HG02759 (cell line): ENCODE results near the gene WDR49.

ENCODE experiments used
- ATAC-seq: cut with Tn5 transposase; IDR thresholded peaks from one replicate; pipeline ENCODE4 v1.9.1; 2021; ENCODE audit warnings: mild to moderate bottlenecking, moderate library complexity; ENCODE audit not compliant: unreplicated experiment

Gene WDR49

DNA sequence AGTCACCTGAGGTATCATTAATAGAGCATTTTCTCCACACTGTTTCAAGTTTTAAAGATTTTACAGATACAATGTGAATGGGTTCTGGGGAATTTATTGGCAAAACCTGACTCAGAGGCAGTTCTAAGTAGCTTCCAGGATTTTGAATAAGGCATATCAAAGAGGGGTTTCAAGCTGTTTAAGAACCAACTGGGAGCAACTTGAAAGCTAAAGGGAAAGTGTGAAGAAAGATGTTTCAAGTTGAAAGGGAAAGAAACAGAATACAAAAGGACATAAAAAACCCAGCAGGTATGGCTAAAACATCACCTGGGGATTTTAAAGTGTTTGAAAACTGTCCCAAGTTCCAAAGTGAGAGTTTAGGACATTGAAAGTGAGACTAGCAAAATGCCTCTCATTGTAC is 162.1 kb downstream of the WDR49 start:
- no peak for ATAC-seq

DNA sequence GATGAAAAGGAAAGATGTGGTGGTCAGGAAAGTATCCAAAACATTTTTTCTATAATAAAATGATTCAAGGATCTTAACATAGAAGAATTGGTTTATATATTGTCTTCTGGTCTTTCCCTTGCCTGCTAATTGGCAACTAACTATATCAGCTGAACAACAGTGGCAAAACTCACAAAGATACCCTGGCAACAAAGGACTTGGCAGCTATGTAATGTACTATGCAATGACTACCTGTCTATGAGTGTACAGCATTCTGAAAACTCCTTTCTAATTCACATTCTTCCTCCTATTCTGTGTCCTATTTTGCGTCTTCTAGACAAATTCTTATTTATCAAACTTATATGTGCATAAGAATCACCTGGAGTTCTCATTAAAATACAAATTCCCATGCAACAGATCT is 164.2 kb downstream of the WDR49 start:
- no peak for ATAC-seq

DNA sequence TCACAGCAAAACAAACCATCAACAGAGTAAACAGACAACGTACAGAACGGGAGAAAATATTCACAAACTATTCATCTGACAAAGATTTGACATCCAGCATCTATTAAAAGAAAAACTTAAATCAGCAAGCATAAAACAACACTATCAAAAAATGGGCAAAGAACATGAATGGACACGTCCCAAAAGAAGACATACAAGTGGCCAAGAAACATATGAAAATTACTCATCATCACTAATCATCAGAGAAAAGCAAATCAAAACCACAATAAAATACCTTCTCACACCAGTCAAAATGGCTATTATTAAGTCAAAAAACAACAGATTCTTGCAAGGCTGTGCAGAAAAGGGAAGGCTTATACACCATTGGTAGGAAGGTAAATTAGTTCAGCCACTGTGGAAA is 166.2 kb downstream of the WDR49 start:
- ATAC-seq = no peak

DNA sequence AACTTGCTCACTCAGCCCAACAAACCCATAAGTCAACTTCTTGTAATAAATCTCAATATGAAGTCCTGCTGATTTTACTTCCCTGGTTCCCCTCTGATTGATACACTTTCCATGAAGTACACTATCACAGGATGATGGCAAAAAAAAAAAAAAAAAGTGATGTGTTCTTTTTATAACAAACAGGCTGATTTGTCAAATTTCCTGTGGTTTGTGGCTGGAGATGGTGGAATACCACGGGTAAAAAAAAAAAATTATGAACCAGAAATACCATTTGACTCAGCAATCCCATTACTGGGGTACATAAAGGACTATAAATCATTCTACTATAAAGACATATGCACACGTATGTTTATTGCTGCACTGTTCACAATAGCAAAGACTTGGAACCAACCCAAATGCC is 169.2 kb downstream of the WDR49 start:
- ATAC-seq = no peak

DNA sequence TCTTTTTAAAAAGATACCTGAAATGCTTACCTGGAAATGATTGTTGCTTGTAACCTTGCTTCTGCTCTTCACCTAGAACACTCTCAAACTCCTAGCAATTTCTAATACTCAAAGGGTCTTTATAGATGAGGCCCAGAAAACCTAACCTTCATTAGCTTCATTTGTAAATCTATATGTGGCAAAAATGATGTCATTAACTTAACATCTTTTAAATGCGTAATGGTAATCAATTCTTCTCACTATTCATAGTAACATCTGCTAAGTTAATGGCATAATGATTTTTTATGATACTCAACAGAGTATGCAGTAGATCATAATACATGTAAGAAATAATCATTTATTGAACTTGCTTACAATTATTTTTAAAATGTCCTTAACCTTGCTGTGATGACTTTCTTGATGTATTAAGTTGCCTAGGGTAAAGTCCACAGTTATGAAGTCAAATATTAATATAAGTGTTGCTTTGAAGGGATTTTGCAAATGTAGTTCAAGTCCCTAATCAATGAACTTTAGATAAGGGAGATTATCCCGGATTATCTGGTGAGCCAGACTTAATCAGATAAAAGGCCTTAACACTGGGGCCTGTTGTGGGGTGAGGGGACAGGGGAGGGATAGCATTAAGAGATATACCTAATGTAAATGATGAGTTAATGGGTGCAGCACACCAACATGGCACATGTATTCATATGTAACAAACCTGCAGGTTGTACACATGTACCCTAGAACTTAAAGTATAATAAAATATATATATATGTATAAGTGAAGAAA is 169.8 kb downstream of the WDR49 start:
- no peak for ATAC-seq

DNA sequence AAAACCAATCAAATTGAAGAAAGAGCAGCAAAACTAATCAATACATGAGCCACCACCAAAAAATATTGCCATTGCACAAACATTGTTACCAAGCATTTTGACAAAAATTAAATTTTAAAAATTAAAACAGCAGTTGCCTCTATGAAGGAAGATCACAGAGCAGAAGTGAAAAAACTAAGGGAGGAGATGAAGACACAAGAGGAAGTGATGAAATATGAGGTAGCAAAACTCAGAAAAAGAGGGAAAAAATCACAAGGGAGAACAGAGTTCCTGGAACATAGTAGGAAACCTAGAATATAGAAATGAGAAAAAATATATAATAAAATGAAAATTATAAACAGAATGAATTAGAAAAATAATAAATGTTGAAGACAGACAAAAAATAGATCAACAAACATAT is 172.6 kb downstream of the WDR49 start:
- no peak for ATAC-seq

DNA sequence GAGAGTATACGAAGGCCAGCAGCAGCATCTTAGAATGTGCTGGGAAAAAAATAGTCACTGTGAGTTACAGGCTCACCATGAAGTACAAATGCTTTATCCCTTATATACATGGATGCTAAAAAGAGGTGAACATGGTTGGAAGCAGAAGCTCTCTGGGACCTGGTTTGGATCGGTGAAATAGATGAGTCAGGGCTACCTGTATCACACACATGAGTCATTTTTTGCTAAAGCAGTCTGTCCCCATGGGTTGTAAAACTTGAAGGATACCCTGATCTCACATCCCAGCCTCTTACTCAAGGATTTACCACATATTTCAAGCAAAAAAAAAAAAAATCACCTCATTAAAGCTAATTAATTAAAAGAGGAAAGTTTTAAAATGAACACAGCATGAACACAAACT is 173.0 kb downstream of the WDR49 start:
- ATAC-seq = no peak

DNA sequence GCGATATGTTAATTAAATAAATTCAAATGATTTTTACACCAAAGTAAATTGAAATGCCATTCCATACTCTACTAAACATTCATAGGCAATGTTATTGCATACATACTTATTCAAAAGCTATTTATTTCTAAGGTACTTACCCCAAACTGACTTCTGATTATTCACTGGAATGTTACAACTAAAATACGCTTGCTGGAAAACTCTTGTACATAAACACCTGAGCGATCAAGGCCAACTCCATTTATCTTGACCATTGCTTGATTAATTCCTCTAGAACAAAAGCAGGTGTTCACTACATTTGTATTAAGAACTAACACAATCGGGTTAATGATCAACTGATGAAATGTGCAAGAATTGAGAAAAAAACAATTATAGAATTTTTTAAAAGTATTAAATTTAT is 179.9 kb downstream of the WDR49 start, which contains the start of gene SERPINI2:
Gene SERPINI2, minus strand, starts transcription at position 180 of the 400 bp plus-strand sequence. CDS start 2,208 bp downstream, outside the sequence.
- ATAC-seq = no peak

DNA sequence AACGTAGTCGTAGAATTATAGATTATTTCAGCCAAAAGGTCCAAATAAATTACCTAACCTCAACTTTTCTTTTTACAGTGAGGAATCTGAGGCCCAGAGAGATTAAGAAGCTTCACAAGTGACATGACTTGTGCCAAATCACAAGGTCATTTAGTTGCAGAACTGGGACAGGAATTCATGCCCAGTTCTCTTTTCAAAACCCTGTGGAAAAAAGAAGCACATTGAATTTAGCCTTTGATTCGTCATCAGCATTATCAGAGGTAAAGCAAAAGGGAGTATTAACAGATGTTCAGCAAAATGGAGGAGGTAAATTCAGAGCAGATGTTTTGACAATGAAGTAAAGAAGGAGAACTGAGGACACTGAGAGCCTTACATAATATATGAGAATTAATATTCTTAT is 184.4 kb downstream of the WDR49 start:
- ATAC-seq = no peak

DNA sequence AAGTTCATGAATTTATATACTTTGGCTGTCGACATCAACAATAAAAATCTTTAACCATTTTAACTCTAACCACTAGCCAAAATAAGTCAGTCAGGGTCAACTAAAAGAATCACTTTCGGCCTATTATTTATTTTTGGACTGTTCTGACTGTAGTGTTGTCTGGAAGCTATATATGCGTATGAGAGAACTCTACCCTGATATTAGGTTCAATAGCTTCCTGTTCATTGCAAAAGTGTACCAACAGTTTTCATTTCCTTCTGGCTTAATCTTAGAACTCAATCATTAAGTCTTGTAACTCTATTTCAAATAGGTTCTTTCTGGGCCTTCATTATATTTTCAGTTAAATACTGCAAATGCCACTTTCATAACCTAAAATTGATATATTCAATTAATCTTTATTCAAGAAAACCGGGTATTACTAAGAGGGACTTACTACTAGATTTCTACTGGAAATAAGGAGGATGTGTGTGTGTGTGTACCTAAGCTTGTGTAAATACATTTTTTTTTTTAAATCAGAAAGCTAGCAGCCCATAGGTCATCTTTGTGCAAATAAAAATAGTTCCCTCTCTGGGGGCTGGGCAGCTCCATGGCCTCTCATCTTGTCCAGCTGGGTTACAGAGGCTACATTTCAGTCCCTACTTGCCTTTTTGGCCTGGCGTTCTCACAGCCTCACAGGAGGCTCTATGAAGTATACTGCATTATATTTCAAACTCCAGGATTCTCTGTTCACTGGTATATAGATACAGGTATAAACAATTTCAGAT is 185.7 kb downstream of the WDR49 start:
- no peak for ATAC-seq

DNA sequence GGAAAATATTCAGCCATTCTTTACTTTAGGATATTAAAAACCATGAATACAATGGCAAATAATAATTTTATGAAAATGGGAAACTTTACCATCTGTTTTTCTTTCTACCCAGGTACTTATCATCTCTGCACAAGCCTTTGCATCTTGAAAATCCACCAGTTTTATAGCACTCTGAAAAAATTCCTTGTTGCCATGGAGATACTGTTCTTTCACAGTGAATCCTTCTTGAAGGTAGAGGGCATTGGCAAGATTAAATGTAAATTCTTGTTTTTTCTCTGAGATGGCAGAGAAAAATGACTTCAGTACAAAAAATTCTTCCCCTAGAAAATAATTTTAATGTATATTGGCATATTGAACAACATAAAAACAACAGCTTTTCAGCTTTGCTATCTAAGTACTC is 186.8 kb downstream of the WDR49 start:
- ATAC-seq = no peak

DNA sequence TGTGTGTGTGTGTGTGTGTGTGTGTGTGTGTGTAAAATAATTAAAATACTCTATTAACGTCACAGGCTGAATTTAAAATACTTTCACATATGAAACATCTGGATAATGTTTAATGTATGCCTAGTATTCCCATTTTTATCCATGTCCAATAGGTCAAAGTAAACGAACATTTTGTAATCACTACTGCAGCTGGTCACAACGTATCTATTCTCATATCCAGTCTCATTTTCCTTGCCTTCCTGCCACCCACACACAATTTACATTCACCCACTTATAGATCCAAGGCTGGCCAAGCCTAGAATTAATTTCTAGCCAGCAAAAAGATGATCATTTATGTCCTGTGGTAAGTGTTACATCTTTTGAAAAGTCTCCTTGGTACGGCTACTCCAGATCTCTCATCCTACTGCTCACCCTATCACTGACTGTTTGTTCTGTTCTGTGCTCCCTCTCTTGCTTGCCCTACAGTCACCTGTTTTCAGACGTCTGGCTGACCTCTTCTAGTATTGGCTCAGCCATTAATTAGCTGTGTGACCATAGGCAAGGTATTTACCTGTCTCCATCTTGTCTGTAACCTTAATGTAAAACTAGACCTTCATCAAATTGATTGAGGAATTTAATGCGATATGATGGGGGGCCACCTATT is 197.5 kb downstream of the WDR49 start:
- no peak for ATAC-seq

DNA sequence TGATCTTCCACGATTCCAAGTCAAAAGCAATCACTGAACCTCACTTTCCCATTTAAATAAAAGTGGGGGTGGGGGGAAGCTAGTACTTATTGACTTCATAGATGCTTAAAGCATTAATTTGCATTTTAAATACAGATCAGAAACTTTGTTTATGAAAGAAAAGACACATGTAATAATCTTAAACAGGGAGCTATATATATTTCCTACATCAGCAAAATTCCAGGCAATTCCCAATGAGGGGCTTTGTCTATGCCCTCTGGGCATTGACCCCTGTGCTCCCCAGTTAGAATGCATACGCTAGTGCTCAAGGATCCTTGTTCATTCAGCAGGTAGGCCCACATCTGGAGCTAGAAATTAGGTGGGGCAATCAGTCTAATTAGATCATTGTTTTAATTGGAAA is 199.9 kb downstream of the WDR49 start:
- no peak for ATAC-seq

DNA sequence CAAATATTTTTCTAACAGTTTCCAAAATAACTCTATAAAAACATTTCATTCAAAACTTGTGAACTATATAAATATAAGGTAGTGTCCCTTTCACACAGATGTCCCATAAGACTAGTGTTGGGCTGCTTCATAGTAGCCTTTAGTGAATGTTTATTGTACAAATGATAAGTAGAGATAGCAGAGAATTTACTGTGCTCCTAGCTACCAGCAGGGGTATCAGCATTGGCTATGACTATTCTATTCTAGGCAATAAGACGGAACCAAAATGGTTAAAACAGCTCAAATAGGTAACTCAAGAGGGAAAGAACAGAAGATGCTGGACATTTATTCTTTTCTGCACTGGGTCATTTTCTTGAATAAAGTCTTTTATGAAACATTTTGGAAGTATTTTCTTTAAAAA is 202.5 kb downstream of the WDR49 start:
- no peak for ATAC-seq

DNA sequence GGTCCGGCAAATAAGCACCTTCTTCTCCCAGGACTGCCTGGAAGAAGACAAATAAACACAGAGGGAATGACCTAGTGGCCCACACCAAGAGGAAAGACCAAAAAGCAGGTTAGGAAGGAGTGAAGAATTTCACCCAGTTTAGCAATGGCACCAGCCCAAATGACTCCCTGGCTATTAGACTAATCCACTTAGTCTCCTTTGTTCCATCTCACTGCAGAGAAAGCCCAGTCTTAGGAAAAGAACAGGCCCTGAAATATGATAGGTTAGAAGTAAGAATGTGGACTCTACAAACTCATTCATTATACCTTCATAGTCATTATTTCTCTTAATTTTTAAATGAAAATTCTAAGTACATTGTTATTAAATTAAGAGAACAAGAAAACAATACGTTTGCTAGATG is 203.1 kb downstream of the WDR49 start:
- ATAC-seq = no peak

DNA sequence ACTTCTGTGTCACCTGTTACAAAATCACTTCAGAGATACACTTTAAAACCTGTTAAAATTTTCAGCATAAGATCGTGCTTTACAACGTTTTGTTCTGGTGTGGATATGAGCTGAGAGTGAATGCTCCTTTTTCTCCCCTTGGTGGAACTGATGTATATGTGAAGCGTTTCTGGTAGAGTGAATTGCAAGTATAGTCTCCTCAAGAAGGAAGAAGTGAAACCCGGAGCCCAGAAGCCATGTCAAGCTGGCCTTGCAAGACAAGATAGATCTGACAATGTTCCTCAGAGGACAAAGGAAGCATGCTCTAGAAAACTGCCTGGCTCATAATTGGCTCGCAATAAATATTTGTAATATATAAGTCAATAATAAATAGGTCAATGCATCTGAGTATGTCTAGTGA is 203.5 kb downstream of the WDR49 start:
- ATAC-seq = peak; percentile 62

DNA sequence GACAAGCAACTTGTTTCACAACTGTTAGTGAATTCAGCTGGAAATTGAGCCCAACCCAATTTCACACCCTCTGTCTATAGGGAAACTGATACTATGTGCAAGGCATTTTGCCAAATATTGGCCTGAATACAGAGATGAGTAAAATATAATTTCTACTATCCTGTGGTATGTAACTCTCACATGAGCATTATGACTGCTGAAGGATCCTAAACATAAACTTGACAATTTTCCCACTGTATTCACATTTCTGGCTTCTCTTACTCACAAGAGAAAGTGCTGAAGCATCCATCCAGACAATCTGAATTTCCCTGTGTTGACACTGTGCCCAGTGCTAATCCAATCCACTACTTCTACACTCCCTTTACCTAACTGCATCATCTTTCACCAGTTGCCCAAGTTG is 208.3 kb downstream of the WDR49 start:
- no peak for ATAC-seq

DNA sequence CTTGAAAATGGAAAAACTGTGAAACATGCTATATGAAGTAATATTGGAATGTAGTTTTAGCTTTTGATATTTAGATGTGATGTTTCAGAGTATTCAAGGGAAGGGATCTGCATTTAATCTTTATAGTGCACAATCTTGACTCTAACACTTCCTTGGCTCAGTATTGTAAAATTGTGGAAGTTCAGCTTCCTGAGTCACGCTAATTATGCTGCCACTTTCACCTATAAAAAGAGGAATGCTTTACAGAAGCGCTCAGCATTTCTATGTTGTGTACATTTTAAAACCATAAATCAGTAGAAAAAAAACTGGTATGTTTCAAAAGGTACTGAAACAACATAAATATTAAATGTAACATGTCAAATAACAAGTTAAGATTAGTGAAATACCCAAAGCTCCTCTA is 212.5 kb downstream of the WDR49 start:
- no peak for ATAC-seq

DNA sequence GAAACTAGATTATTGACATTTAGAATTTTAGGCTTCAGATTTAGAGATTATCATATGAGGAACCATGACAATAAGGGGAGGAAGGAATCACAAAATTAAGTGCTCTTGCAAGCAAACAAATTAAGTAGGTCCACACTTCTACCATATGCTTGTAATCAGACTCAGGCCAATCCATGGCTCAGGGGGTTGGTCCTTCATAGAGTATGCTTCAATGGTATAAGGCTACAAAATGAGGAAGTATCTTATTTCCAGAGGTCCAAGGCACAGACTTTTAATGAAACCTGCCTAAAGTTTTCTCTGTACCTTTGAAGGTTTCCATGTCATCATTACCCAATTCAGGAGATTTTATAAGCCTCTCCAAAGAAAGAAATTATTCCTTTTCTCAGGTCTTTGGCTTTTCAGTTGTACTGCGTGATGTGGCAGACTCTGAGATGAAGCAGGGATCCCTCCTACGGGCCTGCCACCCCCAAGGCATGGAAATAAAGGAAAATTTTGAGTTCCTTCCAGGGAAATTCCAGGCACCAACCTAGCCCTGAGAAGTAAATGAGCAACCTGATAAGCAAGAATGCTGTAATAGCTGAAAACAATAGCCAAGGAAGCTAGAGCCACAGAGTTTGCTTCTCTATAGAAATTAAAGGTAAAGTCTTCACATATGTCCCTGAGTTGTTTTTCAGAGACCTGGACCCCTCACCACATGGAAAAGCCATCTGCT is 216.2 kb downstream of the WDR49 start:
- ATAC-seq = no peak
